Suprapubic skin (tissue), 4 donors: Measurements from ENCODE around the gene UCK2. TPM values are rescaled to one million over a fixed set of nuclear protein-coding genes. Genes with fewer than 3 reads are reported as not detected.

Source experiments
- DNase-seq, 2 donors: peaks; one replicate each; pipeline ENCODE4 v3.0.0-alpha.2; 2019; ENCODE audit warnings: low spot score in 2 of 2
- H3K27ac ChIP-seq: fragments of 200-600 bp; sonication (generic); one replicate; pipeline ENCODE4 v1.5.1; 2019
- H3K27me3 ChIP-seq: fragments of 200-600 bp; sonication (generic); one replicate; pipeline ENCODE4 v1.5.1; 2019
- H3K36me3 ChIP-seq: fragments of 200-600 bp; sonication (generic); one replicate; pipeline ENCODE4 v1.5.1; 2019
- H3K4me1 ChIP-seq: fragments of 200-600 bp; sonication (generic); one replicate; pipeline ENCODE4 v1.5.1; 2019
- H3K4me3 ChIP-seq: fragments of 200-600 bp; sonication (generic); one replicate; pipeline ENCODE4 v1.5.1; 2019; ENCODE audit warnings: mild to moderate bottlenecking
- H3K9me3 ChIP-seq: fragments of 200-600 bp; sonication (generic); one replicate; pipeline ENCODE4 v1.5.1; 2019
- CTCF ChIP-seq, 2 donors: fragments of 200-600 bp in 1 of 2; fragments of 450-650 bp in 1 of 2; sonication (generic) in 1 of 2; IDR thresholded peaks; one replicate each; pipeline ENCODE4 v1.5.1; 2016 to 2019; ENCODE audit warnings: antibody characterized with exemption in 2 of 2, mild to moderate bottlenecking in 1 of 2, moderate library complexity in 1 of 2
- EP300 ChIP-seq: sonication (generic); formaldehyde crosslinking; IDR thresholded peaks from one replicate; pipeline ENCODE4 v1.6.1; 2017; ENCODE audit warnings: antibody characterized with exemption
- POLR2A ChIP-seq, 2 donors: fragments of 450-650 bp; IDR thresholded peaks; one replicate each; pipeline ENCODE4 v1.6.1; 2017; ENCODE audit warnings: antibody characterized with exemption in 2 of 2, mild to moderate bottlenecking in 2 of 2, moderate library complexity in 2 of 2
- POLR2AphosphoS5 ChIP-seq, 3 donors: sonication (generic); formaldehyde crosslinking; IDR thresholded peaks; one replicate each; pipeline ENCODE4 v1.6.1; 2017; ENCODE audit warnings: antibody characterized with exemption in 3 of 3
- WGBS: methylation state at CpG from one replicate; pipeline ENCODE4 v1.1.5; 2018; 5-methylcytosine and 5-hydroxymethylcytosine counted together
- total RNA-seq, 4 donors: library from RNA; depleted of rRNA; stranded (reverse); fragments of >200 nt; gene quantifications; one replicate each; pipeline ENCODE4 v1.1.0, GENCODE V29; 2016

UCK2 gene
- total RNA-seq, 4 donors from 2014 or later: 44.8 to 51.5 (median 45.4) TPM

- no peaks in the 10 kb centered on the region for H3K27me3 ChIP-seq
- no peaks in the 10 kb centered on the region for H3K9me3 ChIP-seq
- WGBS: 88% methylated on average over 1 of the region's 1 CpG
- no peak overlapping the region for H3K27ac ChIP-seq
- no peak for TF ChIP-seq EP300
- TF ChIP-seq POLR2AphosphoS5 (IDR thresholded peaks at IDR 0.05): no peak
- no peak for TF ChIP-seq CTCF (IDR thresholded peaks at IDR 0.05)
- TF ChIP-seq POLR2A (IDR thresholded peaks at IDR 0.05): no peak
- H3K4me1 ChIP-seq: peaks cover 23% of the 10 kb centered on the region
- no peak overlapping the region for H3K4me3 ChIP-seq
- DNase-seq: no peak
- peaks cover 7% of the 10 kb centered on the region for H3K36me3 ChIP-seq
These were observed 63.3 kb downstream of the UCK2 start for GRCh38 chr1:165890684-165891083.

GRCh38 chr1:165891111-165891860 is 63.9 kb downstream of the UCK2 start:
- no peak for DNase-seq
- Histone ChIP-seq H3K4me1 (peaks cover 29% of the 10 kb centered on the region), H3K27ac (no peak overlapping the region), H3K36me3 (peaks cover 11% of the 10 kb centered on the region), H3K9me3 (no peaks in the 10 kb centered on the region), H3K27me3 (no peaks in the 10 kb centered on the region), H3K4me3 (no peak overlapping the region)
- 93% methylated on average over 7 of the region's 7 CpGs for WGBS
- TF ChIP-seq CTCF (IDR thresholded peaks at IDR 0.05) (no peak), POLR2AphosphoS5 (IDR thresholded peaks at IDR 0.05) (no peak), POLR2A (IDR thresholded peaks at IDR 0.05) (no peak), EP300 (no peak)

GRCh38 chr1:165892935-165893334 is 65.5 kb downstream of the UCK2 start:
- H3K27me3 ChIP-seq: no peaks in the 10 kb centered on the region
- H3K9me3 ChIP-seq: no peaks in the 10 kb centered on the region
- H3K27ac ChIP-seq: no peak overlapping the region
- peaks cover 35% of the 10 kb centered on the region for H3K4me1 ChIP-seq
- TF ChIP-seq POLR2A (IDR thresholded peaks at IDR 0.05) (no peak), CTCF (IDR thresholded peaks at IDR 0.05) (no peak), POLR2AphosphoS5 (IDR thresholded peaks at IDR 0.05) (no peak), EP300 (no peak)
- 88% methylated on average over 4 of the region's 4 CpGs for WGBS
- peaks cover 11% of the 10 kb centered on the region for H3K36me3 ChIP-seq
- H3K4me3 ChIP-seq: no peak overlapping the region
- DNase-seq: no peak

- 69% methylated on average over 2 of the region's 2 CpGs for WGBS
- Histone ChIP-seq H3K36me3 (peaks cover 11% of the 10 kb centered on the region), H3K4me1 (peaks cover 36% of the 10 kb centered on the region), H3K27ac (no peak overlapping the region), H3K4me3 (no peak overlapping the region), H3K27me3 (no peaks in the 10 kb centered on the region), H3K9me3 (no peaks in the 10 kb centered on the region)
- no peak for TF ChIP-seq POLR2A (IDR thresholded peaks at IDR 0.05)
- TF ChIP-seq POLR2AphosphoS5 (IDR thresholded peaks at IDR 0.05): no peak
- no peak for TF ChIP-seq EP300
- no peak for TF ChIP-seq CTCF (IDR thresholded peaks at IDR 0.05)
- DNase-seq: no peak
These were observed 66.1 kb downstream of the UCK2 start for GRCh38 chr1:165893507-165893906.

- Histone ChIP-seq H3K9me3 (no peaks in the 10 kb centered on the region), H3K4me1 (peaks cover 39% of the 10 kb centered on the region), H3K27me3 (no peaks in the 10 kb centered on the region), H3K4me3 (no peak overlapping the region), H3K36me3 (peaks cover 11% of the 10 kb centered on the region), H3K27ac (no peak overlapping the region)
- WGBS: 71% methylated on average over 4 of the region's 4 CpGs
- no peak for TF ChIP-seq POLR2A (IDR thresholded peaks at IDR 0.05)
- TF ChIP-seq EP300: no peak
- TF ChIP-seq POLR2AphosphoS5 (IDR thresholded peaks at IDR 0.05): no peak
- TF ChIP-seq CTCF (IDR thresholded peaks at IDR 0.05): no peak
- DNase-seq: no peak
These were observed 67.2 kb downstream of the UCK2 start for GRCh38 chr1:165894591-165894990.
